Fibroblast of skin of left biceps (primary cell): ENCODE results near the gene NR1I3.
"Not testable (repeated sequence)": the region's sequence is repeated elsewhere in the genome, so short reads cannot be mapped to it uniquely, and the experiment has no call there.

Experiments
- DNase-seq, 2 experiments: peaks; one replicate each; pipeline ENCODE4 v3.0.0-alpha.2; 2013; ENCODE audit warnings: low read depth in 2 of 2

The NR1I3 gene, protein sequence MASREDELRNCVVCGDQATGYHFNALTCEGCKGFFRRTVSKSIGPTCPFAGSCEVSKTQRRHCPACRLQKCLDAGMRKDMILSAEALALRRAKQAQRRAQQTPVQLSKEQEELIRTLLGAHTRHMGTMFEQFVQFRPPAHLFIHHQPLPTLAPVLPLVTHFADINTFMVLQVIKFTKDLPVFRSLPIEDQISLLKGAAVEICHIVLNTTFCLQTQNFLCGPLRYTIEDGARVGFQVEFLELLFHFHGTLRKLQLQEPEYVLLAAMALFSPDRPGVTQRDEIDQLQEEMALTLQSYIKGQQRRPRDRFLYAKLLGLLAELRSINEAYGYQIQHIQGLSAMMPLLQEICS

DNA sequence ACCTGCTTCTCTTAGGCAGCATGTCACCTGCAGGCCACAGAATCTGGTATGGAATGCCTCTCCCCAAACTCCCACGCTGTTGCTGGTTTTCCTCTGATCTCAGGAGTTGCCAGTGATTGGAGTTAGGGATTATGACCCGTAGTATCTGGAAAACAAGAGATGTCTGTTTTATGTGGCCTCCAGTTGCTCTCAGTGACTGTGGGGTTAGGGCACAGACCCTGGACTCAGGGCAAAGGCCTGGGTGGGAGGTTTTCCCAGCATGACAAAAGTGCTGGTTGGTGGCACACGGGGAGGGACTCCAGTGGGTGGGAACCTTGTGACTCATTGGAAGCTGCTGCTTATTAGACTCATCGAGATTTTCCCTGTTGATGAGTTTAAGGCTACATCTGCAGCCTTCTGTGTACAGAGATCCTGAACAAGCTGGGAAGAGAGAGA, at the start of gene NR1I3:
NR1I3 (minus strand) TSS at position 165 of the 435 bp plus-strand sequence. CDS start 1,638 bp downstream, outside the sequence.
- DNase-seq, result no peak

GRCh38 chr1:161287482-161288054, 49.6 kb upstream of the NR1I3 start:
- DNase-seq, result no peak

DNA sequence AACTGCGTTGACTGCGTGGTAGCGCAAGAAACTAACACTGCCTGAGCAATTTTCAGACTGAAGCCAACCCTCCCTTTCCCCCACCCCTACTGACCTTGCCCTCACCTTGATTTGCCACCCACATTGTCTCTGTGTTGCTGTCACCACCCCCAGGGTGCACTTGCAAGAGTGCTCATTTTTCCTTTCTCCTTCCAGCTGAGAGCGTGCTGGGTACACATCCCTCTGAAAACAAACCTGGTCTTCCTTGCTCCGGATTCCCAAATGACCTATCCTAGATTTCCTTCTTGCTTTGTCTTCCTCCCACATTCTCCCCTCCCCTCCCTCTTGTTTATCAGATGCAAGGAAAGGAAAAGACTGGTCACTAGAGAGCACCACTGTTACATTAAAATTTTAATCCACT, 47.5 kb upstream of the NR1I3 start:
- no peak for DNase-seq

DNA sequence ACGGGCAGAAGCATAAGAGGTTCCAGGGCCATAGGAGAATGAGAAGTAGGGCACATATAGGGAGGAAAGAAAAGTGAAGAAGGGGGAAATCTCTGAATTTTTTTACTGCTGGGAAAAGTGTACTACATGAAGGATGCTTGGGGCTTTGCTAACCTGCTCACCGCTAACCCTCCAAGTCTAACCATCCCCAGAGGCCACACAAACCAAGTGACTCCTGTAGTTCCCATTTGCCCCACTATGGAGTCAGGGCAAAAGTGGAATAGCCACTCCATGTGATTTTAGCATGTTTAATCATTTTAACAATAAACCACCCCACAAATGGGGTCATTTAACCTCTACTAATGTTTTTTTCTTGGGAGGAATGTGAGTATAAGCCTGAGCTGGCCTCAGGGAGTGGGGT, 47.1 kb upstream of the NR1I3 start:
- DNase-seq, result no peak

GRCh38 chr1:161282991-161283390, 45.0 kb upstream of the NR1I3 start:
- DNase-seq, result no peak

GRCh38 chr1:161274874-161275273, 36.9 kb upstream of the NR1I3 start:
- DNase-seq, result no peak

- DNase-seq, result no peak
Measured at GRCh38 chr1:161273402-161273801, 35.4 kb upstream of the NR1I3 start.

DNA sequence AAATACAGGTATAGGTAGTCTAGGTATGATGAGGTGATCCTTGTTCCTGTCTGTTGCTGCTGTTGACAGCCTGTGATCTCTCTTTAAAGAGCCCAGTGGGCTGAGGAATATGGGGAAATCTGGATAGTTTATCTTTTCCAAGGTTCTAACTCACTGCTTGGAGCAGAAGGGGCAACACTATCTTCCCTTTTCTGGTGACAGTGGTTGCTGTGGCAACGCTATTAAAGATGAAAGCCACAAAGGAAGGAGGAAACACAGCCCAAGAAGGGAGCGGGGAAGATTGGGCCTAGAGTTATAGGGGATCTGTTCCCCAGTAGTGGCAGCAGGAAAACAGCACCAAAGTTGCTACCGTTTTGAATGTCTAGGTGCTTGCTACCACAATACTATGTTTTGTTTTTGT, 29.3 kb upstream of the NR1I3 start:
- no peak for DNase-seq

DNA sequence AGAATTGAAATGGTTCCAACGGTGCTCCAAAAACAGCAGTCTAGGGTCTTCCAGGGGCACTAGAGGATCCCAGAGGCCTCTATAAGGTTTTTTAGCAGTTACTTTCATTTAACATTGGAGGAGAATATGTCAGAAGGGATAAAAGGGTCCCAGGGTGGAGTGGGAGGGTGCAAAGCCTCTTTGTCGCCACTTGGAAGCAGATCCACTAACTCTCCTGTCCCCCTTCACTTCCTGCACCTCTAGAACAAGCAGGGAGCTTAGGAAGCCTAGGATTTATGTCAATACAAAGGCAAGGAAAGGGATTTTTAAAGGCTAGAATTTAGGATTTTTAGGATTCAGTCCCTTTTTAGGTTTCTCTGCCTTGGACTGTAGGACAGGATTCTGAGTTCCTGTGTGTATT, 28.8 kb upstream of the NR1I3 start:
- no peak for DNase-seq

DNA sequence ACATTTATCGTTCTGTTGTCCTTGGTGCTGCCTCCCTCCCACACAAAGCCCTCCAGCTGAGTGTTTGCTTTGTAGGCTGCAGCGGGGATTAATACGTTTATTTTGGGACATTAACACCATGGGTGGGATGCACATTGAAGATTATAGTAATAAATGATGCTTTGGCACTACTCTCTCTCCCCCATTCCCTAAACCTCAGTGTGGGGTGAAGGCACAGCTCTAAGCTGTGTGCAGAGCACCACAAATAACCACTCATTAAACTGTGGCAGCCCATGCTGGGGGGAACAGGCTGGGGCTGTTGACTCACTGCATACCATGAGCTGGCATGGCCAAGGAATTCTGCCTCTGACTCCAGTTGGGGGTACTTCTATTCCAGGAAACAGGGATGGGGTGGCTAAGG, 28.2 kb upstream of the NR1I3 start:
- DNase-seq, result no peak

DNA sequence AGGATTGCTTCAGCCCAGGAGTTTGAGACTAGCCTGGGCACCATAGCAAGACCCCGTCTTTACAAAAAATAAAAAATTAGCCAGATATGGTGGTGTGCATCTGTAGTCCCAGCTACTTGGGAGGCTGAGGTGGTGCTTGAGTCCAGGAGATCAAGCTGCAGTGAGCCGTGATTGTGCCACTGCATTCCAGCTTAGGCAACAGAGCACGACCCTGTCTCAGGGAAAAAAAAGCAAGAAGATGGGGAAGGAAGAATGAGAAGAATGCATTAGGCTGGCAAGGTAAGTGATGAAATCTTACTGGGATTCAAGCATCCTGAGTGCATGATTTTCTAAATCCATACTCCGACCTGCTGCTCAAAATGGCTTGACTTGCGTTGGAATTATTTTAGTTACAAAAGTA, 27.3 kb upstream of the NR1I3 start:
- no peak for DNase-seq

GRCh38 chr1:161261261-161262235, 23.5 kb upstream of the NR1I3 start:
- no peak for DNase-seq

DNA sequence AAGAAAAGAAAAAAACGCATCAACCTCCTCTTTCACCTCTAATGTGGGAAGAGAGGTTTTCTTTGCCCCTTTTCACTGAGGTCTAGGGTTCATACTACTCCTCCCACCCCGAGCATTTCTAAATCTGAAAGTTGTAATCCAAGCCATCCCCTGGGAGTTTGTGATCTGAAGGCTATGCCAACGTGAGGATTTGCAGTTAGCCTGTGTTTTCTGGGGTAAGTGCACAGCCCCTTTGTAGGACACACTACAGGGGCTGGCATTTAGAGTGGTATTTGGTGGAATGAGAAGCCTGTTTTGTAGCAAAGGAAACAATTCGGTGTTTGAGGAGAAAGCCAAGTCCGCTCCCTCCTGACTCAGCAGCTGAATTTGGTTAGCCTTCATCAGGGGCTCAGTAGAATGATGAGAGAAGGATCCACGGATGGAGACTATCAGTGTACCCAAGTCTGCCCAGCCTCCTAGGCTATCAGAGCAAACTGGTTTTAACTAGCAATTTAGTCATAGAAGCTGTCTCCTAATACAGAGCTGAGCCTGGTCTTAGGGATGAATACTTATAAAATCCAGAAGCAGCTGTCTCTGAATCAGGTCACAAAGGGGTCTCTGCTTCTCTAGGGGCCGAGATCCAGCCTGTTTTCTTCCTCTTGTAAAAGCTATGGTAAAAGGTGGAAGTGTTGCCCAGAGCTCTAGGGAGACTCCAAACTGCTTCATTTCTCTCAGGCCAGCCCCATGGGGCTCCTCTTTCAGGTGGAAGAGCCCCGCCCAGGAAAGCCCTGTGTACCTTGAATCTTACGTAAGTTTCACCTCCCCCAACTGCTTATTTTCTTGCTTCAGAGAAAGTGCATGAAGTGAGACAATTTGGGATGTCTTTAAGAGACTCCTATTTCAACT, 22.6 kb upstream of the NR1I3 start:
- no peak for DNase-seq

DNA sequence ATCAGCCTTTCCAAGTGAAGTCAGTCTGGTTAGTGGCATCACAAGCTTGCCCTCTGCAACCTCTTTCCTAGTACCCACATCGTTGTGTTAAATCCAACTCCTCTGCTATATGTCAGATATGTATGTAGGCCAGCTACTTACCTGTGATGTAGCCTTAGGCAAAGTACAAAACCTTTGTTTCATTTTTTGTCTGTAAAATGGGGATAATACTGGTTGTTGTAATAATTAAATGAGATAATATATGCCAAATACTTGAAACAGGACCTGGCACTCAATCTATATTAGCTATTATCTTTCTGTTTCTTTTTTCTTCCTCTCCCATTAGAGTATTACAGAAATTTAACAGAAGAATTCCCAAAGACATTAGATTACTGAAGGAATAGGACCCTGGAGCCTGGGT, 21.8 kb upstream of the NR1I3 start:
- DNase-seq, result no peak

- no peak for DNase-seq
Measured at GRCh38 chr1:161259345-161259702, 21.3 kb upstream of the NR1I3 start.

DNA sequence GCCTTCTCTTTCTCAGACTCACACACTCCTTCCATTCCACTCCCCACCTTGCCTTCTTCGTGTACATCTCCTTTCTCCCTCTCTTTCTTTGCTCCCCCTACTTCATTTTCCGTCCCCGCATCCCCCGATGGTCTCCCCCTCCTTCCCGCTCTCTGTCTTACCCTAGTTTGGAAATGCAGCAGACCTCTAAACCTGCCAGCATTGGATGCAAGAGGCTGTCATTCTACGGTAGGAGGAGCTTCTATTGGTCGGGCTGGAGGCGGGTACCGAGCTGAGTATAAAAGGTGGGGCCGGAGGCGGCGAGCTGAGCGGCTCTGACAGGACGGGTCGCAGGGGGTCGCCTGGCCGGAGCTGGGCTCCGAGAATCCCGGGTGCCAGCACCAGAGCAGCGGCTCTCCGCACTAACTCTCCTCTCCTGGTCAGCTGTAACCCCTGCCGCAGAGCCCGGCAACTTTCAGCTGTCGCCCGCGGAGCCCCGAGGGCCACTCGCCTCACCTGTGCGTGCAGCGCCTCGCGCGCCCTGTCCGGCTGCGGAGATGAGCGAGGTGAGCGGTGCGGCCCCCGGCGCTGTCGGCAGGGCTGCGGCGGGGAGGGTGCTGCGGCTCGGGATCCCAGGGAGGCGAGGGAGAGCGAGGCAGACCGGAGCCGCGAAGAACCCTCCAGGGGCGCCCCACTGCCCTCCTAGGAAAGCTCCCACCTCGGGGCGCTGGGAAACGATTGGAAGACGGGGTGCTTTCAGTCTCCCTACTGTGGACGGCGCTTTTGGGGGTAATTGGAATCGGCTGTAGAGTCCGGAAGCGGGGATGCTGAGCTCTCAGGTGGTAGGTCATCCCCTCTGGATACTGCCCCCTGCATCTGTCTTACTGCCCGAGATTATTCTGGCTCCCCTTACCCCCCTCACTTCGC, 20.7 kb upstream of the NR1I3 start, which contains the start of gene PCP4L1:
PCP4L1 (plus strand) TSS at position 307 of the 906 bp plus-strand sequence; CDS start at position 537, 230 bp downstream.
- DNase-seq, result peak; percentile 2 to 7

DNA sequence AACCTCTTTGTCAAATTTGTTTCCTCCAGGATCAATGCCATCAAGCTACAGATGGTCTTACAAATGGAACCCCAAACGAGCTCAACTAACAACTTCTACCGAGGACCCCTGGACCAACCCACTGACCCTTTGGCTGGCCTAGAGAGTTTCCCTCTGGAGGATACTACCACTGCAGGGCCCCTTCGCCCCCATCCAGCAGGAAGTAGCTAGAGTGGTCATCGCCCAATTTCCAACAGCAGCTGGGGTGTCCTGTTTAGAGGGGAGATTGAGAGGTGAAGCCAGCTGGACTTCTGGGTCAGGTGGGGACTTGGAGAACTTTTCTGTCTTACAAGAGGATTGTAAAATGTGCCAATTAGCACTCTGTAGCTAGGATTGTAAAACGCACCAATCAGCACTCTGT, 19.1 kb upstream of the NR1I3 start:
- not testable (repeated sequence) for DNase-seq

DNA sequence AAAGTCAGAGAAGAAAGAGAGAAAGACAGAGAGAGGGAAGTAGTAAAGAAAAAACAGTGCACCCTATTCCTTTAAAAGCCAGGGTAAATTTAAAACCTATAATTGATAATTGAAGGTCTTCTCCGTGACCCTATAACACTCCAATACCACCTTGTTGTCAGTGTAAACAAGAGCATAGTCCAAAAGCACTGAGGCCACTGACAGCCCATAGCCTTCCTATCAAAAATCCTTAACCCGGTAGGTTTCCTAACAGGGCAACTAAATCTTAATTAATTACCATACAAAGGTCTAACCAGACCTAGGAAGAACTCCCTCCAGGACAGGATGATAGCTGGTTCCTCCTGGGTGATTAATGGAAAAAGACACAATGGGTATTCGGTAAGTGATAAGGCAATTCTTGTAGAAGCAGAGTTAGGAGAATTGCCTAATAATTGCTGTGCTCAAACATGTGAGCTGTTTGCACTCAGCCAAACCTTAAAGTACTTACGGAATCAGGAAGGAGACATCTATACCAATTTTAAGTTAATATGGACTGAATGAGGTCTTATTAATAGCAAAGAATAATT, 18.0 kb upstream of the NR1I3 start:
- DNase-seq, result not testable (repeated sequence)

DNA sequence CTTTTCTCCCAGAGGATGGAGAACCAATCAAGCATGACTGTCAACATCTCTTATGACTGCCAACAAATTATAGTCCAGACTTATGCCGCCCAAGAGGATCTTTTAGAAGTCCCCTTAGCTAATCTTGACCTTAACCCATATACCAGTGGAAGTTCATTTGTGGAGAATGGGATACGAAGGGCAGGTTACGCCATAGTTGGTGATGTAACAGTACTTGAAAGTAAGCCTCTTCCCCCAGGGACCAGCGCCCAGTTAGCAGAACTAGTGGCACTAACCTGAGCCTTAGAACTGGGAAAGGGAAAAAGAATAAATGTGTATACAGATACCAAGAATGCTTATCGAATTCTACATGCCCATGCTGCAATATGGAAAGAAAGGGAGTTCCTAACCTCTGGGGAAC, 17.3 kb upstream of the NR1I3 start:
- not testable (repeated sequence) for DNase-seq

DNA sequence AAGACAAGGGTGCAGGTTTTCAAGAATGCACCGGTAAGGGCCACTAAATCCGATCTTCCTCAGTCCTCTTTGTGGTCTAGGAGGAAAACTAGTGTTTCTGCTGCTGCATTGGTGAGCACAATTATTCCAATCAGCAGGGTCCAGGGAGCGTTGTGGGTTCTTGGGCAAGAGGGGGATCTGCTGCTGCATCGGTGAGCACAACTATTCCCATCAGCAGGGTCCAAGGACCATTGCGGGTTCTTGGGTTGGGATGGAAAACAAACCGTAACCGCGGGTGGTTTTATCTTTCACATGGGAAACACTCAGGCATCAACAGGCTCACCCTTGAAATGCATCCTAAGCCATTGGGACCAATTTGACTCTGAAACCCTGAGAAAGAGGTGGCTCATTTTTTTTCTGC, 13.6 kb upstream of the NR1I3 start:
- DNase-seq, result no peak
